ENCODE data around the gene ZNF536.

GRCh38 chr19:30604657-30605056 lies 232.5 kb downstream of the ZNF536 start:
- TF ChIP-seq CTCF (IDR thresholded peaks at IDR 0.05) (no peak), POLR2AphosphoS5 (IDR thresholded peaks at IDR 0.05; ENCODE audit: low read depth, low read length) (no peak), REST (IDR thresholded peaks at IDR 0.05; ENCODE audit: insufficient read depth in 1 of 2, low read depth in 2 of 2, low read length in 1 of 2) (no peak), SIN3A (IDR thresholded peaks at IDR 0.05; ENCODE audit: borderline replicate concordance, insufficient read depth, low read depth, low read length) (no peak)
